Kidney (tissue), 14 donors: ENCODE results near the gene TACC2. TPM values are rescaled to one million over a fixed set of nuclear protein-coding genes. Genes with fewer than 3 reads are reported as not detected.

Experiments
- DNase-seq, 5 donors: peaks; one replicate each; pipeline ENCODE4 v3.0.0-alpha.2; 2013 to 2020
- FAIRE-seq: peaks from 2 replicates; lab custom pipeline; 2012; peaks lifted over from hg19 to GRCh38; lab: Jason Lieb, UNC
- H3K27ac ChIP-seq, 2 donors: one replicate each; pipeline ENCODE4 v1.7.0; 2013; ENCODE audit warnings: low read depth in 2 of 2, low read length in 2 of 2, inconsistent platforms in 1 of 2
- H3K27me3 ChIP-seq: one replicate; pipeline ENCODE4 v1.7.1; 2013; ENCODE audit warnings: low read length, inconsistent platforms; ENCODE audit not compliant: control insufficient read depth, insufficient read depth
- H3K36me3 ChIP-seq, 3 donors: one replicate each; pipeline versions ENCODE4 v1.7.0 to v1.7.1; 2013; ENCODE audit warnings: low read length in 3 of 3, control low read depth in 1 of 3, inconsistent platforms in 1 of 3; ENCODE audit not compliant: insufficient read depth in 3 of 3, control insufficient read depth in 2 of 3
- H3K4me1 ChIP-seq, 3 donors: one replicate each; pipeline versions ENCODE4 v1.7.0 to v1.7.1; 2013; ENCODE audit warnings: low read length in 3 of 3, inconsistent platforms in 1 of 3, low read depth in 1 of 3; ENCODE audit not compliant: control insufficient read depth in 2 of 3, insufficient read depth in 2 of 3
- H3K4me3 ChIP-seq, 3 donors: one replicate each; pipeline versions ENCODE4 v1.7.0 to v1.8.1; 2013; ENCODE audit warnings: low read length in 3 of 3, control low read depth in 1 of 3, inconsistent platforms in 1 of 3
- H3K9ac ChIP-seq, 3 donors: one replicate each; pipeline versions ENCODE4 v1.7.0 to v1.7.1; 2013; ENCODE audit warnings: low read length in 3 of 3, control low read depth in 1 of 3, inconsistent platforms in 1 of 3
- H3K9me3 ChIP-seq, 3 donors: one replicate each; pipeline versions ENCODE4 v1.7.0 to v1.7.1; 2013; ENCODE audit warnings: low read length in 3 of 3, control low read depth in 1 of 3, inconsistent platforms in 1 of 3; ENCODE audit not compliant: control insufficient read depth in 2 of 3, insufficient read depth in 1 of 3
- CTCF ChIP-seq: IDR thresholded peaks from 3 replicates; pipeline ENCODE4 v1.5.1; 2012; ENCODE audit warnings: mild to moderate bottlenecking, moderate library complexity, borderline replicate concordance; ENCODE audit not compliant: insufficient read depth; ENCODE audit errors: extremely low read depth
- intact Hi-C: fragments of 100-400 bp; cut with DNase I; formaldehyde crosslinking; loops from one replicate; pipeline ENCODE4 v1.11.1; 2022
- polyA plus RNA-seq: library from polyadenylated mRNA; stranded (reverse); fragments of 350-450 nt; fragmentation: Illumina TruSeq; extraction: RNeasy Lipid Tissue Mini Kit (QIAGEN cat#74804); gene quantifications from one replicate; pipeline ENCODE4 v1.2.3, GENCODE V29; 2014; ENCODE audit warnings: low read depth, low replicate concordance; ENCODE audit not compliant: insufficient read depth
- total RNA-seq: library from RNA; stranded (reverse); fragmentation: NEBNext Ultra II Directional; extraction: Animal tissue kit (Norgen Biotek cat#: 25700); gene quantifications from one replicate; pipeline ENCODE4 v1.2.1, GENCODE V29; 2021
- donor health status: control.
- donor health status: control.
- donor health status: control.
- donor health status: control.
- donor health status: control.
- donor health status: DM: yes; HTN: yes; CAD: no.
- donor health status: Normal renal cell carcinoma (clear cell type).

TACC2 gene
- total and polyA plus RNA-seq, 2 donors from 2014 or later, result 36.4 to 81.0 TPM

GRCh38 chr10:122172361-122173008 lies 183.5 kb downstream of the TACC2 start:
- FAIRE-seq, result no peak
- intact Hi-C loops, result no loop called here
- TF ChIP-seq CTCF, result no peak
- peaks cover 0 to 7% (median 0%) of the 10 kb centered on the region in 3 donors for H3K4me1 ChIP-seq
- peak overlapping the region in 1 of 2 donors; percentile 3 for H3K27ac ChIP-seq
- no peaks in the 10 kb centered on the region for H3K9me3 ChIP-seq
- H3K36me3 ChIP-seq, result peaks cover 0 to 2% (median 0%) of the 10 kb centered on the region in 3 donors
- no peak overlapping the region for H3K4me3 ChIP-seq
- no peak for DNase-seq
- no peaks in the 10 kb centered on the region for H3K27me3 ChIP-seq
- H3K9ac ChIP-seq, result no peak overlapping the region

GRCh38 chr10:122173337-122173736 lies 184.4 kb downstream of the TACC2 start:
- H3K36me3 ChIP-seq, result peaks cover 0 to 2% (median 0%) of the 10 kb centered on the region in 3 donors
- H3K27ac ChIP-seq, result no peak overlapping the region
- no peak overlapping the region for H3K4me3 ChIP-seq
- H3K4me1 ChIP-seq, result peaks cover 0 to 7% (median 0%) of the 10 kb centered on the region in 3 donors
- no peak for FAIRE-seq
- no peak overlapping the region for H3K9ac ChIP-seq
- H3K9me3 ChIP-seq, result no peaks in the 10 kb centered on the region
- no peaks in the 10 kb centered on the region for H3K27me3 ChIP-seq
- no peak for TF ChIP-seq CTCF
- DNase-seq, result no peak
- intact Hi-C loops, result no loop called here

- FAIRE-seq (no peak), DNase-seq (no peak)
- H3K9ac ChIP-seq, result no peak overlapping the region
- H3K27ac ChIP-seq, result no peak overlapping the region
- H3K4me1 ChIP-seq, result peaks cover 0 to 7% (median 0%) of the 10 kb centered on the region in 3 donors
- no peaks in the 10 kb centered on the region for H3K27me3 ChIP-seq
- H3K36me3 ChIP-seq, result peaks cover 0 to 1% (median 0%) of the 10 kb centered on the region in 3 donors
- TF ChIP-seq CTCF, result no peak
- H3K4me3 ChIP-seq, result no peak overlapping the region
- intact Hi-C loops, result no loop called here
- H3K9me3 ChIP-seq, result no peaks in the 10 kb centered on the region
Observed at GRCh38 chr10:122173766-122174435, 184.9 kb downstream of the TACC2 start.
